ENCODE results near the gene ATMIN. TPM values are rescaled to one million over a fixed set of nuclear protein-coding genes. Genes with fewer than 3 reads are reported as not detected.

Gene ATMIN
- total RNA-seq, 1 experiment from 2014 or later = 66.6 TPM

DNA sequence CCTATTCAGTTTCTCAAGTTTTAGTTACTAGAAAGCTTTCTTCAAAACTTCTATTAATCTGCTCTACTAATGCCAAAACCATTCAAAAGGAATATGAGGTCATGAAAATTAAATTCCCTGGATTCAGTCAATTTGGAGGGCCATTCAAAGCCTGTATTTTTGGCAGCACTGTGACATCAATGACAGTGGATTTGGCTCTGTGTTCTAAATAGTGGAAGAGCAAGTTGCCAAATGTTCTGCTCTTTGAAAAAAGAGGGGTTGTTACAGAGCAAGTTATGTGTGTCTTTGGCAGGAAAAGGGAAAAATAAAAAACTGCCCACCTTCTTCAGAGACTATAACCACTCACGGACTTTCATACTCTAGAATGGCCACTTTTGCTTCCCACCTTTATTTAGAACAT is 44.6 kb downstream of the ATMIN start:
- no CpG with 5 or more reads among the region's 1 CpG for WGBS (ENCODE audit: extremely low coverage, insufficient read length, low lambda C conversion rate)
- H2AK5ac ChIP-seq (ENCODE audit: insufficient read length, low read length) = no peak overlapping the region
- H4K20me1 ChIP-seq (ENCODE audit: control insufficient read depth, insufficient read depth, insufficient read length) = no peaks in the 10 kb centered on the region
- no peak overlapping the region for H3K14ac ChIP-seq (ENCODE audit: insufficient read depth, low read length)
- no peak overlapping the region for H3K18ac ChIP-seq (ENCODE audit: insufficient read length, low read depth, low read length)
- no peak overlapping the region for H4K5ac ChIP-seq (ENCODE audit: insufficient read length, low read depth, low read length)
- H3K4me1 Mint-ChIP-seq = peaks cover 2 to 3% of the 10 kb centered on the region in 2 experiments; a peak in 1 of 4 replicates
- H3K56ac ChIP-seq (ENCODE audit: insufficient read length, low read depth, low read length) = no peak overlapping the region
- DNase-seq = no peak
- H3T11ph ChIP-seq (ENCODE audit: low read length) = no peak overlapping the region
- H3K79me2 ChIP-seq (ENCODE audit: insufficient read depth, low read length) = no peaks in the 10 kb centered on the region
- H3K4me1 ChIP-seq (ENCODE audit: insufficient read depth, low read length) = no peaks in the 10 kb centered on the region
- TF ChIP-seq, protein P1, sequence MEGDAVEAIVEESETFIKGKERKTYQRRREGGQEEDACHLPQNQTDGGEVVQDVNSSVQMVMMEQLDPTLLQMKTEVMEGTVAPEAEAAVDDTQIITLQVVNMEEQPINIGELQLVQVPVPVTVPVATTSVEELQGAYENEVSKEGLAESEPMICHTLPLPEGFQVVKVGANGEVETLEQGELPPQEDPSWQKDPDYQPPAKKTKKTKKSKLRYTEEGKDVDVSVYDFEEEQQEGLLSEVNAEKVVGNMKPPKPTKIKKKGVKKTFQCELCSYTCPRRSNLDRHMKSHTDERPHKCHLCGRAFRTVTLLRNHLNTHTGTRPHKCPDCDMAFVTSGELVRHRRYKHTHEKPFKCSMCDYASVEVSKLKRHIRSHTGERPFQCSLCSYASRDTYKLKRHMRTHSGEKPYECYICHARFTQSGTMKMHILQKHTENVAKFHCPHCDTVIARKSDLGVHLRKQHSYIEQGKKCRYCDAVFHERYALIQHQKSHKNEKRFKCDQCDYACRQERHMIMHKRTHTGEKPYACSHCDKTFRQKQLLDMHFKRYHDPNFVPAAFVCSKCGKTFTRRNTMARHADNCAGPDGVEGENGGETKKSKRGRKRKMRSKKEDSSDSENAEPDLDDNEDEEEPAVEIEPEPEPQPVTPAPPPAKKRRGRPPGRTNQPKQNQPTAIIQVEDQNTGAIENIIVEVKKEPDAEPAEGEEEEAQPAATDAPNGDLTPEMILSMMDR (conservative IDR thresholded peaks at IDR 0.05) = no peak
- no peak overlapping the region for H3K27ac ChIP-seq (ENCODE audit: insufficient read length, low read depth, low read length)
- no peaks in the 10 kb centered on the region; the same call in 1 of the 2 replicates for H3K27me3 Mint-ChIP-seq (ENCODE audit: low read depth)
- H3K23me2 ChIP-seq (ENCODE audit: insufficient read length, low read depth, low read length, poor library complexity, severe bottlenecking) = peaks cover 8% of the 10 kb centered on the region
- no peaks in the 10 kb centered on the region for H3K9me3 Mint-ChIP-seq
- H3K9ac ChIP-seq (ENCODE audit: extremely low read depth, insufficient read length, low read length) = no peak overlapping the region
- no peak overlapping the region for H2BK15ac ChIP-seq (ENCODE audit: low read depth, low read length)
- no peak overlapping the region for H4K91ac ChIP-seq (ENCODE audit: insufficient read length, low read depth, low read length)
- H3K27me3 ChIP-seq (ENCODE audit: insufficient read depth, low read length) = no peaks in the 10 kb centered on the region
- no peaks in the 10 kb centered on the region for H3K79me1 ChIP-seq (ENCODE audit: insufficient read depth, low read depth, low read length, poor library complexity, severe bottlenecking)
- no peak overlapping the region for H4K8ac ChIP-seq (replicated peaks; ENCODE audit: insufficient read length, low read depth, low read length)
- no peaks in the 10 kb centered on the region for H3K9me3 ChIP-seq (ENCODE audit: control insufficient read depth, low read depth, low read length)
- H3K23ac ChIP-seq (ENCODE audit: insufficient read length, low read depth, low read length) = no peak overlapping the region
- no peak overlapping the region for H2BK12ac ChIP-seq (ENCODE audit: insufficient read length, low read depth, low read length)
- H3K36me3 Mint-ChIP-seq (ENCODE audit: insufficient read depth in 1 of 3, low read depth in 3 of 3) = peaks cover 6 to 21% (median 7%) of the 10 kb centered on the region in 3 experiments; a peak in 5 of 7 replicates
- H2AFZ ChIP-seq (ENCODE audit: low read length) = no peak overlapping the region
- H2BK120ac ChIP-seq (ENCODE audit: low read depth, low read length, poor library complexity, severe bottlenecking) = no peak overlapping the region
- no peak overlapping the region for H3K4me2 ChIP-seq (ENCODE audit: insufficient read depth, insufficient read length, low read length)
- H3K4ac ChIP-seq (ENCODE audit: low read depth, low read length) = no peak overlapping the region
- H3K27ac Mint-ChIP-seq = no peak overlapping the region
- no peak overlapping the region for H2BK5ac ChIP-seq (ENCODE audit: insufficient read length, low read length)
- H2BK20ac ChIP-seq (ENCODE audit: low read depth, low read length, poor library complexity, severe bottlenecking) = no peak overlapping the region
- H3K4me3 Mint-ChIP-seq = no peak overlapping the region

All from H9 (cell line).